HL-60 (cell line): ENCODE results near the gene HTR3B.

Experiments
- CTCF ChIP-seq: IDR thresholded peaks from one replicate; pipeline ENCODE4 v1.5.1; 2011; ENCODE audit warnings: low read length, control low read depth, inconsistent platforms; ENCODE audit not compliant: insufficient read depth
- GABPA ChIP-seq: IDR thresholded peaks from 2 replicates; pipeline ENCODE4 v1.6.1; 2012; ENCODE audit warnings: low read depth
- POLR2AphosphoS5 ChIP-seq: IDR thresholded peaks from 2 replicates; pipeline ENCODE4 v1.6.1; 2012; ENCODE audit warnings: low read depth

- TF ChIP-seq POLR2AphosphoS5 = no peak
- no peak for TF ChIP-seq CTCF
- TF ChIP-seq GABPA = no peak
These were observed 46.9 kb downstream of the HTR3B start for GRCh38 chr11:113951537-113951936.
